OCI-M2 (cell line): ENCODE data around the gene UTP25.
"Not testable (repeated sequence)": the region's sequence is repeated elsewhere in the genome, so short reads cannot be mapped to it uniquely, and the experiment has no call there.

Source experiments
- DNase-seq: peaks from one replicate; lab custom pipeline; 2025; ENCODE audit not compliant: unreplicated experiment; lab: John Stamatoyannopoulos, UW

Gene UTP25

GRCh38 chr1:209827384-209828262 lies at the start of gene UTP25:
UTP25 (plus strand) TSS chr1:209827972; CDS start chr1:209828064, 92 bp downstream.
- peak; percentile 86 for DNase-seq

- no peak for DNase-seq
Observed at GRCh38 chr1:209778102-209778501, 49.7 kb upstream of the UTP25 start.

- DNase-seq = no peak
Observed at GRCh38 chr1:209780268-209780667, 47.5 kb upstream of the UTP25 start.

GRCh38 chr1:209783386-209783785 lies 44.4 kb upstream of the UTP25 start:
- no peak for DNase-seq

- DNase-seq = peak; percentile 73
Observed at GRCh38 chr1:209784265-209785169, 43.3 kb upstream of the UTP25 start, which contains the start of gene C1orf74. C1orf74 (minus strand) TSS chr1:209784559; CDS start chr1:209783634, 925 bp downstream.

GRCh38 chr1:209785592-209785991 lies 42.2 kb upstream of the UTP25 start:
- DNase-seq = no peak

GRCh38 chr1:209786146-209786545 lies 41.6 kb upstream of the UTP25 start:
- no peak for DNase-seq

GRCh38 chr1:209787551-209787950 lies 40.2 kb upstream of the UTP25 start:
- no peak for DNase-seq

GRCh38 chr1:209789245-209789644 lies 38.5 kb upstream of the UTP25 start:
- no peak for DNase-seq

GRCh38 chr1:209790286-209791193 lies 37.2 kb upstream of the UTP25 start:
- no peak for DNase-seq

- DNase-seq = no peak
Observed at GRCh38 chr1:209791920-209792319, 35.9 kb upstream of the UTP25 start.

GRCh38 chr1:209793711-209794110 lies 34.1 kb upstream of the UTP25 start:
- DNase-seq = not testable (repeated sequence)

GRCh38 chr1:209797978-209798639 lies 29.7 kb upstream of the UTP25 start:
- no peak for DNase-seq

GRCh38 chr1:209800984-209801834 lies 26.6 kb upstream of the UTP25 start:
- no peak for DNase-seq

GRCh38 chr1:209802117-209802779 lies 25.5 kb upstream of the UTP25 start:
- no peak for DNase-seq

- no peak for DNase-seq
Observed at GRCh38 chr1:209802780-209803152, 25.0 kb upstream of the UTP25 start.

GRCh38 chr1:209803568-209803967 lies 24.2 kb upstream of the UTP25 start:
- DNase-seq = no peak

- no peak for DNase-seq
Observed at GRCh38 chr1:209805341-209805781, 22.4 kb upstream of the UTP25 start.
